ENCODE data around the gene FBN1.

- TF ChIP-seq CTCF (IDR thresholded peaks at IDR 0.05) (no peak), POLR2A (IDR thresholded peaks at IDR 0.05) (no peak), EP300 (IDR thresholded peaks at IDR 0.05) (no peak)
Observed at GRCh38 chr15:48603123-48603500, 42.4 kb downstream of the FBN1 start.
